ENCODE results near the gene ST6GAL1.

GRCh38 chr3:187066228-187066995, 136.1 kb downstream of the ST6GAL1 start:
- peak; percentile 43; the same call in 1 of the 2 replicates for TF ChIP-seq CREB1 (CRISPR knock-in tag; IDR thresholded peaks at IDR 0.05; ENCODE audit: low read depth)
- TF ChIP-seq, protein P1, sequence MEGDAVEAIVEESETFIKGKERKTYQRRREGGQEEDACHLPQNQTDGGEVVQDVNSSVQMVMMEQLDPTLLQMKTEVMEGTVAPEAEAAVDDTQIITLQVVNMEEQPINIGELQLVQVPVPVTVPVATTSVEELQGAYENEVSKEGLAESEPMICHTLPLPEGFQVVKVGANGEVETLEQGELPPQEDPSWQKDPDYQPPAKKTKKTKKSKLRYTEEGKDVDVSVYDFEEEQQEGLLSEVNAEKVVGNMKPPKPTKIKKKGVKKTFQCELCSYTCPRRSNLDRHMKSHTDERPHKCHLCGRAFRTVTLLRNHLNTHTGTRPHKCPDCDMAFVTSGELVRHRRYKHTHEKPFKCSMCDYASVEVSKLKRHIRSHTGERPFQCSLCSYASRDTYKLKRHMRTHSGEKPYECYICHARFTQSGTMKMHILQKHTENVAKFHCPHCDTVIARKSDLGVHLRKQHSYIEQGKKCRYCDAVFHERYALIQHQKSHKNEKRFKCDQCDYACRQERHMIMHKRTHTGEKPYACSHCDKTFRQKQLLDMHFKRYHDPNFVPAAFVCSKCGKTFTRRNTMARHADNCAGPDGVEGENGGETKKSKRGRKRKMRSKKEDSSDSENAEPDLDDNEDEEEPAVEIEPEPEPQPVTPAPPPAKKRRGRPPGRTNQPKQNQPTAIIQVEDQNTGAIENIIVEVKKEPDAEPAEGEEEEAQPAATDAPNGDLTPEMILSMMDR (conservative IDR thresholded peaks at IDR 0.05; ENCODE audit: low read depth in 2 of 2): peak; percentile 74 to 83
